Kidney epithelial cell (primary cell): ENCODE data around the gene NOL4L. TPM values are rescaled to one million over a fixed set of nuclear protein-coding genes. Genes with fewer than 3 reads are reported as not detected.

Experiments
- DNase-seq: peaks from one replicate; pipeline ENCODE4 v3.0.0-alpha.2; 2010; ENCODE audit warnings: low read depth
- H3K27me3 ChIP-seq: 2 replicates; pipeline ENCODE4 v1.6.0; 2011; ENCODE audit warnings: low read length; ENCODE audit not compliant: control insufficient read depth, insufficient read depth
- H3K36me3 ChIP-seq: 2 replicates; pipeline ENCODE4 v1.5.1; 2011; ENCODE audit warnings: low read length; ENCODE audit not compliant: control insufficient read depth, insufficient read depth
- H3K4me3 ChIP-seq: 2 replicates; pipeline ENCODE4 v1.5.1; 2011; ENCODE audit warnings: low read depth, mild to moderate bottlenecking, control low read depth, low read length
- total RNA-seq: library from RNA; depleted of rRNA; stranded (reverse); fragments of >200 nt; gene quantifications from 2 replicates; pipeline ENCODE4 v1.2.3, GENCODE V29; 2015
- TF ChIP-seq, protein P1 (sequence below): IDR thresholded peaks from 2 replicates; pipeline ENCODE4 v1.5.1; 2011; ENCODE audit warnings: mild to moderate bottlenecking, moderate library complexity, low read length, control low read depth, inconsistent platforms; ENCODE audit not compliant: insufficient read depth, poor library complexity, severe bottlenecking

NOL4L gene
- total RNA-seq, 1 donor from 2014 or later = 31.4 TPM

- H3K27me3 ChIP-seq = peaks cover 4% of the 10 kb centered on the region
- H3K36me3 ChIP-seq = no peaks in the 10 kb centered on the region
- H3K4me3 ChIP-seq = no peak overlapping the region
- TF ChIP-seq, protein P1, sequence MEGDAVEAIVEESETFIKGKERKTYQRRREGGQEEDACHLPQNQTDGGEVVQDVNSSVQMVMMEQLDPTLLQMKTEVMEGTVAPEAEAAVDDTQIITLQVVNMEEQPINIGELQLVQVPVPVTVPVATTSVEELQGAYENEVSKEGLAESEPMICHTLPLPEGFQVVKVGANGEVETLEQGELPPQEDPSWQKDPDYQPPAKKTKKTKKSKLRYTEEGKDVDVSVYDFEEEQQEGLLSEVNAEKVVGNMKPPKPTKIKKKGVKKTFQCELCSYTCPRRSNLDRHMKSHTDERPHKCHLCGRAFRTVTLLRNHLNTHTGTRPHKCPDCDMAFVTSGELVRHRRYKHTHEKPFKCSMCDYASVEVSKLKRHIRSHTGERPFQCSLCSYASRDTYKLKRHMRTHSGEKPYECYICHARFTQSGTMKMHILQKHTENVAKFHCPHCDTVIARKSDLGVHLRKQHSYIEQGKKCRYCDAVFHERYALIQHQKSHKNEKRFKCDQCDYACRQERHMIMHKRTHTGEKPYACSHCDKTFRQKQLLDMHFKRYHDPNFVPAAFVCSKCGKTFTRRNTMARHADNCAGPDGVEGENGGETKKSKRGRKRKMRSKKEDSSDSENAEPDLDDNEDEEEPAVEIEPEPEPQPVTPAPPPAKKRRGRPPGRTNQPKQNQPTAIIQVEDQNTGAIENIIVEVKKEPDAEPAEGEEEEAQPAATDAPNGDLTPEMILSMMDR = no peak
- no peak for DNase-seq
These were observed 70.4 kb downstream of the NOL4L start for GRCh38 chr20:32514760-32515159.

DNA sequence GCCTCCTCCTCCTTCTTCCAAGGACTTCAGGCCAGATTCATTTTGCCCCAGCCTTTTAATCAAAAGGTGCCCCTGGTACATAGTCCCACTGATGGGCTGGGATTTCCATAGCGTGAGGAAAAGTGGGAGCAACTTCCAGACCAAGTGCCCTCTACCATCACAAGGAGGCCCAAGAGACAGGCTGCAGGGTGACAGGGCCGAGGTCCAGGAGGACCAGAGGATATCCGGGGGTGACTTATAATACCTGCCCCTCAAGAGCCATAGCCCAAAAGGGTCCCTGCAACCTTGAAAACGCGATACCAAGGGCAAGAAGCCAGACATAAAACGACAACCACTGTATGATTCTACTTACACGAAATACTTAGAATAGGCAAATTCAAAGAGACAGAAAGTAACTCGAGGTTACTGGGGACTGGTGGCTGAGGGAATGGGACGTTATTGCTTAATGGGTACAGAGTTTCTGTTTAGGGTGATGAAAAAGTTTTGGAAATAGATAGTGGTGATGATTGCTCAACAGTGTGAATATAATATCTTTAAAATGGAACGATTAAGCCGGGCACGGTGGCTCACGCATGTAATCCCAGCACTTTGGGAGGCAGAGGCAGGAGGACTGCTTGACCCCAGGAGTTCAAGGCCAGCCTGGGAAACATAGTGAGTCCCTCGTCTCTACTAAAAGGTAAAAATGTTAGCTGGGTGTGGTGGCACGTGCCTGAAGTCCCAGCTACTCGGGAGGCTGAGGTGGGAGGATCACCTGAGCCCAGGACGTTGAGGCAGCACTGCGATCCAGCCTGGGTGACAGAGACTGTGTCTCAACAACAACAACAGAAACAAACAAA lies 71.9 kb downstream of the NOL4L start:
- H3K4me3 ChIP-seq = no peak overlapping the region
- no peaks in the 10 kb centered on the region for H3K36me3 ChIP-seq
- H3K27me3 ChIP-seq = peaks cover 4% of the 10 kb centered on the region
- DNase-seq = no peak
- TF ChIP-seq, protein P1 = no peak

DNA sequence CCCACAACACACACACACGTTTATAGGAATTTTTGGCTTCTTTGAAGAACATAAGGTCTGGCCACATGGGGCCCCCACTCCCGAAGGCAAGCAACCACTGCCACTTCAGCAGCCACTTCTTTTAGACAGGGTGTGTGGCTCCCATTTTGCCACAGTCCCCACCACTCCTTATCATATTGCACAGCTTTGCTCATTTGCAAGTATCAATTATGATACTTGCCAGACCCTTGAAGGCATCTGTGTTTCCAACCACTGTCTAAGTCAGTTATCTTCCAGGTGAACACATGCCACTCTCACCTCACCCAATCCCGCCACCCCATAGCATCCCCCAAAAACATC lies 73.1 kb downstream of the NOL4L start:
- TF ChIP-seq, protein P1 = no peak
- no peak for DNase-seq
- Histone ChIP-seq H3K27me3 (peaks cover 4% of the 10 kb centered on the region), H3K4me3 (no peak overlapping the region), H3K36me3 (no peaks in the 10 kb centered on the region)

- TF ChIP-seq, protein P1 = no peak
These were observed 73.6 kb downstream of the NOL4L start for GRCh38 chr20:32511358-32512046.

GRCh38 chr20:32510601-32511357 lies 74.4 kb downstream of the NOL4L start:
- Histone ChIP-seq H3K27me3 (peaks cover 4% of the 10 kb centered on the region), H3K36me3 (no peaks in the 10 kb centered on the region), H3K4me3 (no peak overlapping the region)
- TF ChIP-seq, protein P1 = no peak
- no peak for DNase-seq

More at GRCh38 chr20:32511358-32512046, 73.6 kb downstream of the NOL4L start:
- H3K36me3 ChIP-seq = no peaks in the 10 kb centered on the region
- no peak overlapping the region for H3K4me3 ChIP-seq
- H3K27me3 ChIP-seq = peaks cover 4% of the 10 kb centered on the region
- DNase-seq = no peak
